Measurements from ENCODE around the gene GLDN.

DNA sequence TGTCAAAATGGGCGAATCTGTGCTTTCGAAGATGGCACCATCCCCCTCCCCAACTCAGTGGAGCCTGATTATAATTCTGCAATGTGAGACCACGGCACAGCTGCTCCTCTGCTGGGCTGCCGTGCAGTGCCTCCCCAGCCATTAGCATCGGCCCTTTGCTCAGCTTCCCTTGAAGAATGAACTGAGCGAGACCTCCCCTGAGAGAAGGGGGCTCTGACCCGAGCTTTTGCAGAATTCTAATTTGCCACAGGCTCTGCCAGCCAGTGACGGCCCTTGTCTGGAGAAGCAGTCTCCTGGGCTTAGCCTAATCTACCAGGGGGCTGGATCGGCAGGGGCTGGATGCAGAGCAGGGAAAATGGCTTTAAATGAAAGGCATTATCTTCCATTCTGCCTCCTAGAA lies 57.2 kb downstream of the GLDN start:
- TF ChIP-seq, protein P1, sequence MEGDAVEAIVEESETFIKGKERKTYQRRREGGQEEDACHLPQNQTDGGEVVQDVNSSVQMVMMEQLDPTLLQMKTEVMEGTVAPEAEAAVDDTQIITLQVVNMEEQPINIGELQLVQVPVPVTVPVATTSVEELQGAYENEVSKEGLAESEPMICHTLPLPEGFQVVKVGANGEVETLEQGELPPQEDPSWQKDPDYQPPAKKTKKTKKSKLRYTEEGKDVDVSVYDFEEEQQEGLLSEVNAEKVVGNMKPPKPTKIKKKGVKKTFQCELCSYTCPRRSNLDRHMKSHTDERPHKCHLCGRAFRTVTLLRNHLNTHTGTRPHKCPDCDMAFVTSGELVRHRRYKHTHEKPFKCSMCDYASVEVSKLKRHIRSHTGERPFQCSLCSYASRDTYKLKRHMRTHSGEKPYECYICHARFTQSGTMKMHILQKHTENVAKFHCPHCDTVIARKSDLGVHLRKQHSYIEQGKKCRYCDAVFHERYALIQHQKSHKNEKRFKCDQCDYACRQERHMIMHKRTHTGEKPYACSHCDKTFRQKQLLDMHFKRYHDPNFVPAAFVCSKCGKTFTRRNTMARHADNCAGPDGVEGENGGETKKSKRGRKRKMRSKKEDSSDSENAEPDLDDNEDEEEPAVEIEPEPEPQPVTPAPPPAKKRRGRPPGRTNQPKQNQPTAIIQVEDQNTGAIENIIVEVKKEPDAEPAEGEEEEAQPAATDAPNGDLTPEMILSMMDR (IDR thresholded peaks at IDR 0.05) = no peak
- TF ChIP-seq POLR2A (IDR thresholded peaks at IDR 0.05) = no peak
- TF ChIP-seq POLR2AphosphoS5 (IDR thresholded peaks at IDR 0.05) = no peak
- no peak for TF ChIP-seq EP300 (IDR thresholded peaks at IDR 0.05)
